GM10248 (cell line): ENCODE results near the gene ADAM19.
"Not testable (repeated sequence)": the region's sequence is repeated elsewhere in the genome, so short reads cannot be mapped to it uniquely, and the experiment has no call there.

Experiments used
- CTCF ChIA-PET: fragments of 300-600 bp; sonication (Branson Sonifier 250); formaldehyde crosslinking; extraction: SDS; loops from one replicate; lab custom pipeline; 2021; ENCODE audit warnings: antibody characterized with exemption; lab: Yijun Ruan, JAX
- POLR2A ChIA-PET: fragments of 350-650 bp; sonication (Branson Sonifier 250); formaldehyde crosslinking; extraction: SDS; loops from one replicate; lab custom pipeline; 2020; ENCODE audit warnings: antibody characterized with exemption; lab: Yijun Ruan, JAX
- DNase-seq: peaks from one replicate; pipeline ENCODE4 v3.0.0; 2012; ENCODE audit errors: extremely low spot score
- TF ChIP-seq, protein P1 (sequence below): IDR thresholded peaks from 2 replicates; pipeline ENCODE4 v1.5.1; 2012; ENCODE audit warnings: mild to moderate bottlenecking, low read depth; ENCODE audit errors: extremely low read depth, missing control alignments, control extremely low read depth

ADAM19 gene

DNA sequence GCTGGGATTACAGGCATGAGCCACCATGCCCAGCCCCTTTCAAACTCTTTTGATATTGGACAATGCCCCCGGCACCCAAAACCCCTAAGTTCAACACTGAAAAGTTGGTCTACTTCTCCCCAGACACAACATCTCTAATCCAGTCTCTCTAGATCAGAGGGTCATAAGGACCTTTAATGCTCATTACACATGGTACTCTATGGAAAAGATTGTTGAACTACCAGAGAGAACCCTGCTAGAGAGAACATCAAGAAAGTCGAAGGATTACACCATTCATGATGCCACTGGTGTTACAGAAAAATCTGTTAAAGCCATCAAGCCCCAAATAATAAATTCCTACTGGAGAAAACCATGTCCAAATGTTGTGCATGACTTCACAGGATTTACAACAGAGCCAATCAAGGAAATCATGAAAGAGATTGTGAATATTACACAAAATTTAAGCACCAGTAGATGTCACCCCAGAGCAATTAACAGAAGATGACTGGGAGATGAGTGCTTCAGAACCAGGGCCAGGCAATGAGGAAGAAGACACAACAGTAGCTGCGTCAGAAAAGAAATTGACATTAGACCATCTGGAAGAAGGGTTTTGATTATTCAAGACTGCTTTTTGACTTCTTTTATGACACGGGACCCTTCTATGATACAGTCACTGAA lies 143.9 kb downstream of the ADAM19 start:
- DNase-seq = peak; percentile 56
- TF ChIP-seq, protein P1, sequence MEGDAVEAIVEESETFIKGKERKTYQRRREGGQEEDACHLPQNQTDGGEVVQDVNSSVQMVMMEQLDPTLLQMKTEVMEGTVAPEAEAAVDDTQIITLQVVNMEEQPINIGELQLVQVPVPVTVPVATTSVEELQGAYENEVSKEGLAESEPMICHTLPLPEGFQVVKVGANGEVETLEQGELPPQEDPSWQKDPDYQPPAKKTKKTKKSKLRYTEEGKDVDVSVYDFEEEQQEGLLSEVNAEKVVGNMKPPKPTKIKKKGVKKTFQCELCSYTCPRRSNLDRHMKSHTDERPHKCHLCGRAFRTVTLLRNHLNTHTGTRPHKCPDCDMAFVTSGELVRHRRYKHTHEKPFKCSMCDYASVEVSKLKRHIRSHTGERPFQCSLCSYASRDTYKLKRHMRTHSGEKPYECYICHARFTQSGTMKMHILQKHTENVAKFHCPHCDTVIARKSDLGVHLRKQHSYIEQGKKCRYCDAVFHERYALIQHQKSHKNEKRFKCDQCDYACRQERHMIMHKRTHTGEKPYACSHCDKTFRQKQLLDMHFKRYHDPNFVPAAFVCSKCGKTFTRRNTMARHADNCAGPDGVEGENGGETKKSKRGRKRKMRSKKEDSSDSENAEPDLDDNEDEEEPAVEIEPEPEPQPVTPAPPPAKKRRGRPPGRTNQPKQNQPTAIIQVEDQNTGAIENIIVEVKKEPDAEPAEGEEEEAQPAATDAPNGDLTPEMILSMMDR = peak; percentile 45
- CTCF ChIA-PET = interaction anchor here (0.7 to 5.1 kb wide), 35 partner anchors 8 to 311 kb away, joined by 3 to 38 read pairs (median 5); partner anchors contain the start of genes LSM11 and NIPAL4
- POLR2A ChIA-PET = no interaction called here

DNA sequence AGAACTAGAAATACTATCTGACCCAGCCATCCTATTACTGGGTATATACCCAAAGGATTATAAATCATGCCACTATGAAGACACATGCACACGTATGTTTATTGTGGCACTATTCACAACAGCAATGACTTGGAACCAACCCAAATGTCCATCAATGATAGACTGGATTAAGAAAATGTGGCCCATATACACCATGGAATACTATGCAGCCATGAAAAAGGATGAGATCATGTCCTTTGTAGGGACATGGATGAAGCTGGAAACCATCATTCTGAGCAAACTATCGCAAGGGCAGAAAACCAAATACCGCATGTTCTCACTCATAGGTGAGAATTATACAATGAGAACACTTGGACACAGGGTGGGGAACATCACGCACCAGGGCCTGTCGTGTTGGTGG lies 145.7 kb downstream of the ADAM19 start:
- CTCF ChIA-PET = interaction anchor here (0.9 to 5.1 kb wide), 3 partner anchors 42 to 55 kb away, joined by 3 to 38 read pairs (median 6); no protein-coding TSS in a partner anchor

More for the DNA sequence above, 145.7 kb downstream of the ADAM19 start:
- POLR2A ChIA-PET, DNase-seq: not testable (repeated sequence)
